Activated effector memory CD4-positive, alpha-beta T cell treated with anti-CD3 and anti-CD28 coated beads, Interleukin-2, amount 50 U/mL, for 16 hours (primary cell): ENCODE data around the gene PRSS3.
"Not testable (repeated sequence)": the region's sequence is repeated elsewhere in the genome, so short reads cannot be mapped to it uniquely, and the experiment has no call there.

Source experiments
- DNase-seq: peaks from one replicate; pipeline ENCODE4 v3.0.0-alpha.2; 2020

PRSS3 gene

GRCh38 chr9:33795281-33795680 is at the start of gene PRSS3:
TSS of gene PRSS3 (plus strand) at chr9:33795561. CDS start at chr9:33795574, 13 bp downstream.
- DNase-seq, result no peak

- DNase-seq, result no peak
These were observed 46.6 kb upstream of the PRSS3 start for GRCh38 chr9:33748633-33749304.

GRCh38 chr9:33749305-33749654 is 46.1 kb upstream of the PRSS3 start:
- not testable (repeated sequence) for DNase-seq

DNA sequence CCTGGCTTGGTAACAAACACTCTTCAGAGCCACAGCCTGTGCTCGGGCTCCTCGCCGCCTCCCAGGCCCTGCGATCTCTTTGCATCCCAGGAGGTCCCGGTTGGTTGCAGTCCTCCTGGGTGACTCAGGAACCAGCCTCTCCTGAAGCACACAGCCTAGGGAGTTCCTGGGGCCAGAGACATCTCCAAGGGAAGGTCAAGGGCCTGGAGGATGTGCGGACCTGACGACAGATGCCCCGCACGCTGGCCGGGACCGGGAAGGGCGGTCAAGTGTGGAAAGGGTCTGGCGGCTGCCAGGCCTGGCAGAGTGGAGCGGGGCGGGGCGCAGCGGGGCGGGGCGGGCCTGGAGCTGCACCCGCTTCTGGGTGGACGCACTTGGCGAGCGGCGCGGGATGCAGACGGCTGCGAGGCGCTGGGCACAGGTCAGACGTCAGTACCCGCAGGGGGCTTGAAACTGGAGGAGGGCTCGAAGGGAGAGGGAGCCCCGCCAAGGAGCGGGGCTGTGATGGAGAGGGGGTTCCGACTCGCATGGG is 45.0 kb upstream of the PRSS3 start:
- DNase-seq, result no peak

DNA sequence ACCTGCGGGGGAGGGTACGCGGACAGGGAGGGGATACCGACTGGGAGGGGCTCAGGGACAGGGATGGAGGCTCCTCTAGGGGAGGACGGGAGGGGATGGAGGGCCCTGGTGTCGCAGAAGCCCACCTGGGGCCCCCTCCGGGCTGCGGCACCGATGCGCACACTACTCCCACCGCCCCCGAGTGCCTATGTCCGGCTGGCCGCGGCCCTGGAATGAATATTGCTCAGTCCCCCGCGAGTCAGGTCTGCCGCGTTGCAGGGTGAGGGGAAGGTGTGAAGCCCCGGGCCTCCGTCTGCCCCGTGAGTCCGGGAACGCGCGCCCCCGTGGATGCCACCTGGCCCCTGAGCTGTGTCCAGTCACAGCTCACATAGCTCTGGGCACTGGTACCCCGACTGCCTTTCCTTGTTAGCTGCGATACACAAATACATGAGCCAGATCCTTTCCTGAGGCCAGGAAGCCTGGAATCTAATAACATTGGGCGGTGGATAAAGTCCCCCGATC is 44.5 kb upstream of the PRSS3 start:
- no peak for DNase-seq

DNA sequence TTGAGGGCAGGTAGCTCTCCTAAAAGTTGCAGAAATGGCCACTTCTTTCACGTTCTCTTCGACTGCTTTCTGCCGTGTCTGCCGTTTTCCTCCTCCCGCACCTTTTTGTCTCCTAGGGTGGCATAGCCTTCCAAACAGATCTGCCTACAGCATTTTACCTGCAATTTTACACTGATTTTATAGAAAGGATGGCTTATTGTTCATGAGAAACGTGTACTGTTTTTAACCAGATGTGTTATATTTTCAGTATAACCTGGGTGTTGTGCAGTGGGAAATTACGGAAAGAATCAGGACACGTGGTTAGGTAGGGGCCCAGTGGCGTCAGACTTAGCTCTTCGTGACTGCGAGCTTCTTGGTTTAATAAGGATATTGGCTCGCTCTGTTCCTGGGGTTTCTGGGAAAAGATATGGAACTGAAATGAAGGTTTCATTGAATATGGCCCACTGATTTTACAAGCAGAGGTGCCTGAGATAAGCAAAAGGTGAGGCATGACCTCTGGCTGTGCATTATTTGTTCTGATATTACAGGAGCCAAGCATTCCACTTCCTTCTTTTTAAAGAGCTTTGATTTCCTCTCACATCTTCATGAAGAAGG is 43.7 kb upstream of the PRSS3 start:
- DNase-seq, result no peak

DNA sequence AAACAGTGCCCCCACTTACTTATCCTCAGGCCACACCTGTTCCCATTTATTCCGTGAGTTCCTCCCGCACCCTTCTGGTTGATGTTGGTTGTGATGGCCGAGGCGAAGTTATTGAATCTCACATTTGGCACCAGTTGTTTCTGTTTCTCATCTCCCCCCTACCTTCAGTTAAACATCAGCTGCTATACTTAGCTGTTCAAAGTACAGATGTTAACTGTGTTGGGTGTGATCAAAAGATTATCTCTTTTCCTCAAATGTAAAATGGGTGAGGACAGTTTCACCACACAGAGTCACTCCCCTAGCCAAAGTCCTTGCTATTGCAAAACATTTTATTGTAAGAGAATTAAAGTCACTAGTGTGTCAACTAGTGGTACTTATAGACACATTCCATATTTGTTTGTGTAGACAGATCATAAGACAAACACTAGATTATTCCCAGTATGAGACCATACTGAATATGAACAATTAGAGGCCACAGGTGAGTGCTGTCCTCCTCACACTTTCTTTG is 43.2 kb upstream of the PRSS3 start:
- no peak for DNase-seq

DNA sequence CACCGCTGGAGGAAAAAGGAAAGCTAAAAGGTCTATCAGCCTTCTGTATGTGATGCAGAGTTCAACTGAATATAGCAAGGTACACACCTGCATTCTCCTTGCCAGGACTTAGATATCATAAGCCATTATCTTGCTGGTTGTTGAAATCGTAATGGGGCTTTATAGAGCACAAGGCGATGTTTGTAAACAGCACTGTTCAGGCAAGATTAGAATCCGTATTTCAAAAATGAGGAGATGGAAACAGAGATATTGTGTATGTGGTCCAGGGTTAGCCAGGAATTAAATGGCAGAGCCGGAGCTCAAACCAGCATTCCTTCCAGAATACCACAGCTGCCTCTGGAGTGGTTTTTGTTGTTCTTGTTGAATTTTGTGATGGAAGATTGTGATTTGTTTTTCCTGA is 42.6 kb upstream of the PRSS3 start:
- not testable (repeated sequence) for DNase-seq

GRCh38 chr9:33759648-33760047 is 35.7 kb upstream of the PRSS3 start:
- not testable (repeated sequence) for DNase-seq

GRCh38 chr9:33762343-33762742 is 33.0 kb upstream of the PRSS3 start:
- no peak for DNase-seq

DNA sequence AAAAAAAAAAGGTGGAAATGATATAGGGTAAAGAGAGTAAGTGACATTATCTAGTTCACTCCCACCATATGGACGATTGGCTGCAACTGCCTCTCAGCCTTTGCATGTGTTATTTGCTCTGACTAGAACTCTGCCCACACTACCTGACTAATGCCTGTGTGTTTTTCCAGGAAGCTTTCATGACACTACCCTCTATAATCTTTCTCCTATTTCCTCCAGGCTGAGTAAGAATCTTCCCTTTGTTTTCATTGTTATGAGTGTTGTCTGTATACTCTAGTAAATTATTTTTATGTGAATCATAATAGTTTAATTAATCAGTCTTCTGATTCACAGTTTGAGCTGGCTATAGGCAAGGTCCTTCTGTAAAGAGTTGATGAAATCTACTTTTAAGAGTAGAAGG is 31.7 kb upstream of the PRSS3 start:
- DNase-seq, result not testable (repeated sequence)

DNA sequence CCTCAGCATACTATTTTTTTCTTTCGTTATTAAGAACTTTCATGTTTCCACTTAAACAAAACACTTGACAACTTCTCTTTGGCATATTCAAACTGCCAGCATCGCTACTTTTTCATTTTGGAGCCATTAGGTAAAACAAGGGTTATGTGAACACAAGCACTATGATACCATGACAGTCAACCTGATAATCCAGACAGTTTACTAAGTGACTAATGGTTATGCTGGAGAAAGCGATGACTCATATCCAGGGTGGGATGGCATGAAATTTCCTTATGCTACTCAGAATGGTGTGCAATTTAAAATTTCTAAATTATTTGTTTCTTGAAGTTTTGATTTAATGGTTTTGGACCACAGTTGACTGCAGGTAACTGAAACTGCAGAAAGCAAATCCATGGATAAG is 29.9 kb upstream of the PRSS3 start:
- DNase-seq, result no peak

DNA sequence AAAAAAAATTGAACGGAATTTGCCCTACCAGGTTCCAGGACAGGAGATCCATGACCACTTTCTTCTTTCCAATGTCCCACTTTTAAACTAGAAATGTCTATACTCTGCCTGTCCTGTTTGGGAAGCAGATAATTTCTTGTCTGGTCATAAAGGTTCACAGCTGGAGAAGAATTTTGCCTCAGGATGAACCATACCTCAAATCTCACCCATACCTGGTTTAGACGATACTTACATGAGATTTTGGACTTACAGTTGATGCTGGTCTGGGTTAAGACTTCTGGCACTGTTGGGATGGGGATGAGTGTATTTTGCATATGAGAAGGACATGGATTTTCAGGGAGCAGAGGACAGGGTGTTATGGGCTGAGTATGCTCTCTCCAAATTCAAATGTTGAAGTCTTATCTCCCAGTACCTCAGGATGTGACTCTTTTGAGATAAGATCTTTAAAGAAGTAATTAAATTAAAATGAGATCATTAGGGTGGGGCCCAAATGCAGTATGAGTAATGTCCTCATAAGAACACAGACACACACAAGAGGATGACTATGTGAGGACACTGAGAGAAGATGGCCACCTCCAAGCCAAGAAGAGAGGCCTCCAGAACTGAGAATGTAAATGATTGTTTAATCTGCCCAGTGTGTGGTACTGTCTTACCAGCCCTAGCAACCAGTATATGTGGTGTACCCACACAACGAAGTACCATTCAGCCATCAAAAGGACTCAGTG is 25.0 kb upstream of the PRSS3 start:
- not testable (repeated sequence) for DNase-seq

DNA sequence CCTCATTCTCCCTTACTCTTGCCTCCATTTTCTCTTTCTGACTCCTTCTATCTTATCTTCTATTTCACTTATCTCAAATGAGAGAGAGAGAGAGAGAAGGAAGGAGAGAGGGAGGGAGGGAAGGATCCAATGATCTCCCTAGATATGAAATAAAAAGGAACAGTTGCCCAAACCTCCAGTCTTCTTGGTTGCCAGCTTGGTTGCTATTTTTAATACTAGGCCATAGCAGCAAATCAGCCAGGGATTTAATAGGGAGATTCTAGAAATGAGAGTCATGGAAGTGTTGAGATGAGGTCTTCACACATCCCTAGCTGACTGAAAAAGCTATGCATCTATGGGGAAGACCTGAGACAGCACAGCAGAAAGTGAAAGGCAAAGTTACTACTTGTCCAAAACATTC is 22.2 kb upstream of the PRSS3 start:
- DNase-seq, result not testable (repeated sequence)

DNA sequence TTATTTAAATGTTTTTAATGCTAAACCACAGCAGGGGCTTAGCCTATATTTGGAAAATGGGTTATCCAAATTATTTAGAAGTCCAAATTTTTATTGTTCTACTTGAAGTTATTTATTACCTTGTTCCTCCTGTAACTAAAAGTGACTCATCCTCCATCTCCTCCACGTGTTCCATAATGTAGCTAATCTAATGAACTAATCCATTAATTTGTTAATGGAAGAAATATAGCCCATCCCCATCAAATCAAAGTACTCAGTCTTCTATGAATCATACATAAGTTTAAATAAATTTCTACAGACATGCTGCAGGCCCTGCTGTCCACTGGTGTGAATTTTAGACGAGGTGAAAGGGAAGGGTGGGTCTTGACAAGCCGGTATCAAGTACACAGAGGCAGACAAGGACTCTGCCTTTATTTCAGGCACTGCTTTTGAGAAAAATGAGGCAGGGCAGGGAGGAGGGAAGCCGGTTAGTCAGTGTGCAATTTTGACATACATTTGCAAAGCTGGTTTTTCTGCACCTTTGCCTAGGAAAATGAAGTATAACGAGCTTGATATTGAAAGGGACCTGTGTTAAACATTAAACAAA is 21.2 kb upstream of the PRSS3 start:
- DNase-seq, result not testable (repeated sequence)

GRCh38 chr9:33776578-33776977 is 18.8 kb upstream of the PRSS3 start:
- DNase-seq, result no peak

- peak; percentile 67 for DNase-seq
These were observed 16.5 kb upstream of the PRSS3 start for GRCh38 chr9:33778700-33779351.

DNA sequence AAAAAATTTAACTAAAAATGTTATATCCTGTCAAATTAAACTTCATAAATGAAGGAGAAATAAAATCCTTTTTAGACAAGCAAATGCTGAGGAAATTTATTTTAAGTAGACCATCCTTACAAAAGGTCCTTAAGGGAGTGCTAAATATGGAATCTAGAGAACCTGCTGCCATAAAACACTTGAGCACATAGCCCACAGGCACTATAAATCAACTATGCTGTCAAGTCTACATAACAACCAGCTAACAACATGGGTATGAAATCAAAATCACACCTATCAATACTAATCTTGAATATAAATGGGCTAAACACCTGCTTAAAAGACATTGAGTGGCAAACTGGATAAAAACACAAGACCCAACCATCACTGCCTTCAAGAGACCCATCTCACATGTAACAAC is 15.1 kb upstream of the PRSS3 start:
- DNase-seq, result no peak

GRCh38 chr9:33781736-33782135 is 13.6 kb upstream of the PRSS3 start:
- DNase-seq, result no peak

DNA sequence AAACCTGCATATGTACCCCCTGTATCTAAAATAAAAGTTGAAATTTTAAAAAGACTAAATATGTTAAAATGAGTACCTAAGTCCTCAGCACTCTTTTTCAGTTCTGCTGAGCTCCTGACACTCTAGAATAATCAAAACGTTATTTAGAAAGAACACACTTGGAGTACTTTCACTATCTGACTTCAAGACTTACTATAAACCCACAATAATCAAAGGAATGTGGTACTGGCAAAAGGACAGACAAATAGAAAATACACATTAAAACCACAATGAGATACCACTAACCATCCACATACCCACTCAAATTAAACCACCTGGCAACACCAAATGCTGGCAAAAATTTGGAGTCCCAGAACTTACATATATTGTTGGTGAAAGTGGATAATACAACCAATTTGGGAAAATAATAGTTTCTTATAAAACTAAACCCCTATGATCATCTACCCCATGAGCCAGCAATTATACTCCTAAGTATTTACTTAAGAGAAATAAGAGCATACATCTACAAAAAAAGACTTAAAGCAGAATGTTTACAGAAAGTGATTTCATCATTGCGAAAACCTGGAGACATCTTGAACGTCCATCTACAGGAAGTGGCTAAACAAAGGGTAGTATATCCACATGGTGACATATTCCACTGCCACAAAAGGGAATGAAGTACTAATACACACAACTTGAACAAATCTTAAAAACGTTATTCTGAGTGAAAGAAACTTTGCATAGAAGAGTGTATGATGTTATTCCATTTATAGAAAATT is 12.8 kb upstream of the PRSS3 start:
- no peak for DNase-seq

DNA sequence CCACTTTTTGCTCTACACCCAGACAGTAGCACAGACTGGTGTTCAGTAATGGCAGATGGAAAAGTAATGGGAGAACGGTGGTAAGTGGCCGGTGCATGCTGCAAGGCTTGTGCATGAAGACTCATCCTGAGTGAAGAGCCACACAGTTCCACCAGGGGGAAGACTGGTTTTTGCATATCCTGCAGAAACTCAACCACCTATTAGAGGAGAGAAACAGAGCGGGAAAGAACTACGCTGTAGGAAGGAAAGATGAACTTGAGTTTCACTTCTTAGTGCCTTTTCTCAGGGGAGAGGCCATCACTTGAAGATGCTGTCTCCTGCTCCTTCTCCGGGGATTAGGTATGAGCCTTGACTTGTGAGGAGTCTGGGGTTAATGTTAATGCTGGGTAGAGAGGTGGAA is 9.4 kb upstream of the PRSS3 start:
- DNase-seq, result no peak

DNA sequence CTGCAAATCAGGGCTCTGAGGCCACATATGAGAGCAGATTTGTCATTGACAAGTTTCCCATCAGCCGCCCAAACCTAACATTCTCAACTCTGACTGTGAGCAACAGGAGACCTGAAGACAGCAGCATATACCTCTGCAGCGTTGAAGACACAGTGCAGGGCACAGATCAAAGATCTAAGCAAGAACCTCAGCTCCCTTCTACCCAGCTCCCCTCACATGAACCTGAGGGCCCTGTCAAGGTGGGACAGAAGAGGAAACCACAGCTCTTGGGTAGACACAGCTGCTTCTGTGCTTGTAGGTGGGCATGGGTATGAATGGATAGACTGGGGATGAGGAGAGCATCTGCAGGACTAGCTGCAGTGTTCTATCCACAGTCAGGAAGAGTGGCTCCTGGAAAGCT is 8.7 kb upstream of the PRSS3 start:
- no peak for DNase-seq
